HEK293T (cell line): Measurements from ENCODE around the gene GRHL1.

ENCODE experiments used
- ELF4 ChIP-seq: fragments of 450-650 bp; IDR thresholded peaks from 2 replicates; pipeline ENCODE4 v1.6.1; 2017; ENCODE audit warnings: antibody characterized with exemption
- FOXM1 ChIP-seq: fragments of 450-650 bp; IDR thresholded peaks from 2 replicates; pipeline ENCODE4 v1.6.1; 2017; ENCODE audit warnings: mild to moderate bottlenecking, borderline replicate concordance
- HDGF ChIP-seq: fragments of 450-650 bp; IDR thresholded peaks from 2 replicates; pipeline ENCODE4 v1.6.1; 2017; ENCODE audit warnings: antibody characterized with exemption, borderline replicate concordance
- SP1 ChIP-seq: fragments of 450-650 bp; IDR thresholded peaks from 2 replicates; pipeline ENCODE4 v1.6.1; 2017
- SUZ12 ChIP-seq: fragments of 450-650 bp; IDR thresholded peaks from 2 replicates; pipeline ENCODE4 v1.6.1; 2016; ENCODE audit warnings: mild to moderate bottlenecking
- ZNF384 ChIP-seq: fragments of 450-650 bp; IDR thresholded peaks from 2 replicates; pipeline ENCODE4 v1.6.1; 2016

- no peak for TF ChIP-seq ZNF384
- TF ChIP-seq FOXM1: no peak
- no peak for TF ChIP-seq HDGF
- TF ChIP-seq SP1: no peak
- TF ChIP-seq ELF4: no peak
- no peak for TF ChIP-seq SUZ12
Observed at GRCh38 chr2:10028407-10028987, 77.0 kb downstream of the GRHL1 start.
